Effector memory CD4-positive, alpha-beta T cell (primary cell): ENCODE data around the gene TENM4.

Source experiments
- DNase-seq, 3 donors: peaks; one replicate each; pipeline ENCODE4 v3.0.0-alpha.2; 2020
- H3K27ac ChIP-seq: 2 replicates; pipeline ENCODE4 v1.7.0; 2013; ENCODE audit warnings: mild to moderate bottlenecking, low read length, moderate library complexity; ENCODE audit not compliant: insufficient read depth, poor library complexity, severe bottlenecking
- H3K27me3 ChIP-seq: replicated peaks from 2 replicates; pipeline ENCODE4 v1.7.0; 2013; ENCODE audit warnings: mild to moderate bottlenecking, low read length; ENCODE audit not compliant: insufficient read depth, control insufficient read depth, poor library complexity, severe bottlenecking
- H3K36me3 ChIP-seq: 2 replicates; pipeline ENCODE4 v1.7.0; 2013; ENCODE audit warnings: mild to moderate bottlenecking, low read length, moderate library complexity; ENCODE audit not compliant: control insufficient read depth, insufficient read depth
- H3K4me1 ChIP-seq: 2 replicates; pipeline ENCODE4 v1.7.0; 2013; ENCODE audit warnings: low read length, mild to moderate bottlenecking; ENCODE audit not compliant: control insufficient read depth, insufficient read depth, poor library complexity, severe bottlenecking
- H3K4me3 ChIP-seq: 2 replicates; pipeline ENCODE4 v1.7.0; 2013; ENCODE audit warnings: low read length, low read depth, mild to moderate bottlenecking; ENCODE audit not compliant: insufficient read depth, poor library complexity, severe bottlenecking
- H3K9me3 ChIP-seq: 2 replicates; pipeline ENCODE4 v1.7.0; 2013; ENCODE audit warnings: mild to moderate bottlenecking, low read length, moderate library complexity; ENCODE audit not compliant: control insufficient read depth

The TENM4 gene

DNA sequence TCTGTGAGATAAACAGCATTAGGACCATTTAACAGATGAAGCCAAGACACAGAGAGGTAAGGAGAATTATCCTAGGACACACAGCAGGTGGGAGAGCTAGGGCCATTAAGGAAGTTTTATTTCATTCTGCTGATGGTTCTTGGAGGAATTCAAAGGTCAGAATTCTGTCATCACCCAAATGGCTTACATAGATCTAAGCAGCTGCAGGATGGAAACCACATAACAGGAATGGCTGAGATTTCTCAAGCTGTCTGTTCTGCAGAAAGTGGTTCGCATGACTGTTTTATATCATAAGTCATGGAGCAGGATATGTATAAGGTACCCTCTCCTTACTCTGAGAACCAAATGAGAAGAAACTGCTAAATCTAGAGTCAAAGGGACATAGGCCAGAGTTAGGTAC lies 702.9 kb downstream of the TENM4 start:
- no peak for DNase-seq
- Histone ChIP-seq H3K27ac (no peak overlapping the region), H3K4me3 (no peak overlapping the region), H3K9me3 (no peaks in the 10 kb centered on the region), H3K27me3 (no peaks in the 10 kb centered on the region), H3K4me1 (no peaks in the 10 kb centered on the region), H3K36me3 (no peaks in the 10 kb centered on the region)

DNA sequence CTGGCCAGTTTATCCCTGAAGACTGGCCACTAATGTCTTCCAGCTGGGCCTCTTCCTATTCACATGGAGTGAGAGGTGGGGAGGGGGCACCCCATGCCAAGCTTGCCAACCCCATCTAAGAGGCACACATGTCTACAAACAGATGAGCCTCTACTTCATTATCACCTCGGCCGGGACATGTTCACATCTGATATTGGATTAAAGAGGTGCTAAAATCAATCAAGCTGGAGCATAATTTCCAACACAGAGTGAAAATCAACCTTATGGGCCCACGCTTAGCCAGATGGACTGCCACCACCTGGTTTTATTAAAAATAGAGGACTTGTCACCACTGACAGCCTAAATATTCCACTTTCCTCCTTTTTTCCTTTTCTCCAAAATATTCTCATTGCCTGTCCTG lies 703.5 kb downstream of the TENM4 start:
- no peaks in the 10 kb centered on the region for H3K4me1 ChIP-seq
- H3K9me3 ChIP-seq = no peaks in the 10 kb centered on the region
- H3K27ac ChIP-seq = no peak overlapping the region
- no peaks in the 10 kb centered on the region for H3K27me3 ChIP-seq
- no peaks in the 10 kb centered on the region for H3K36me3 ChIP-seq
- H3K4me3 ChIP-seq = no peak overlapping the region
- no peak for DNase-seq

DNA sequence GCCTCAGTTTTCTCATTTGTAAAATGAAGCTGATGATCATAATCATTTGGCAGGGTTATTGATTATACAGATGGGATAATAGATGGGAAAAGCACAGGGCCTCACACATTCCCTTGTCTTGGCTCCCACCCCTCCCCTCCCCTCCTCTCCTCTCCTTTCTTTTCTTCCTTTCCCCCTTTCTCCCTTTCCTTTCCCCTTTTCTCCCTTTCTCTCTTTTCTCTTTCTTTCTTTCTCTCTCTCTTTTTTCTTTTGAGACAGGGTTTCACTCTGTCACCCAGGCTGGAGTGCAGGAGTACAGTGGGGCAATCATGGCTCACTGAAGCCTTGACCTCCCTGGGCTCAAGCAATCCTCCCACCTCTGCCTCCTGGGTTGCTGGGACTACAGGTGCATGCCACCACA lies 705.1 kb downstream of the TENM4 start:
- no peak for DNase-seq
- no peaks in the 10 kb centered on the region for H3K27me3 ChIP-seq
- H3K9me3 ChIP-seq = no peaks in the 10 kb centered on the region
- no peaks in the 10 kb centered on the region for H3K4me1 ChIP-seq
- H3K27ac ChIP-seq = no peak overlapping the region
- H3K36me3 ChIP-seq = no peaks in the 10 kb centered on the region
- H3K4me3 ChIP-seq = no peak overlapping the region

DNA sequence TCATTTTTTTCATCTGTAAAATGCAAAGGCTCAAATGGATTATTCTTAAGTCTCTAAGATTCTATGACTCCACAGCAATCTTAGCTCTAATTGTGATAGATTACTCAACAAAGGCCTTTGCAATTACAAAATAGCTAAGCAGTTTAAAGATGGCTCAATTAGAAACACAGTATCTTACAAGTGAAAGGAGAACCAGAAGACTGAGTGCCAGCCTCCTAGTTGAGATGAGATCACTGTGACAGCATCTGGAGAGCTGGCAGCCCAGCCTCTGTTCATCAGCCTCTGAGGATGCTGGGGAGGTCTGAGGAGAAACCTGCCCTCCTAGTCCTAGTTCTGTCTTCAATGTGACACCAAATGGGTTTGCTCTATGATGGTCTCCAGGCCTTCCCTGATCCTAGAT lies 707.8 kb downstream of the TENM4 start:
- Histone ChIP-seq H3K4me3 (no peak overlapping the region), H3K9me3 (no peaks in the 10 kb centered on the region), H3K27me3 (no peaks in the 10 kb centered on the region), H3K27ac (no peak overlapping the region), H3K36me3 (no peaks in the 10 kb centered on the region), H3K4me1 (no peaks in the 10 kb centered on the region)
- no peak for DNase-seq

DNA sequence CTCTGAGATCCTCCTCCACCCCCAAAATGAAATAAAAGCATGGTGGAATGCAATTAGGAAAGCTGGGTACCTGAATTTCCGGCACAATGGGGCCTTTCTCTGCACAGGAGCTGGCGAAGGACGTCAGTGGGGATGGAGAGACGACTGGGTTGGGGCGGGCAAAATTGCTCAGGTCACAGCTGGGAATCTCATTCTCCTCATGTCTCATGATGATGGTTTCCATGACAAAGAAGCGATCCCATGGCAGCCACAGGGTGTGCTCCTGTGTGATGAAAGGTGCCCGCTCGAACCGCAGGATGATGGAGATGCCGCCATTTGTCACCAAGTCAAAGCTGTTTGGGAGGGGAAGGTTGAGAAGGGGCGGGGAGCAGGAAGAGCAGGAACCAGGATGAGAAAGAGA lies 708.6 kb downstream of the TENM4 start:
- Histone ChIP-seq H3K27me3 (no peaks in the 10 kb centered on the region), H3K4me1 (no peaks in the 10 kb centered on the region)
- no peak for DNase-seq

DNA sequence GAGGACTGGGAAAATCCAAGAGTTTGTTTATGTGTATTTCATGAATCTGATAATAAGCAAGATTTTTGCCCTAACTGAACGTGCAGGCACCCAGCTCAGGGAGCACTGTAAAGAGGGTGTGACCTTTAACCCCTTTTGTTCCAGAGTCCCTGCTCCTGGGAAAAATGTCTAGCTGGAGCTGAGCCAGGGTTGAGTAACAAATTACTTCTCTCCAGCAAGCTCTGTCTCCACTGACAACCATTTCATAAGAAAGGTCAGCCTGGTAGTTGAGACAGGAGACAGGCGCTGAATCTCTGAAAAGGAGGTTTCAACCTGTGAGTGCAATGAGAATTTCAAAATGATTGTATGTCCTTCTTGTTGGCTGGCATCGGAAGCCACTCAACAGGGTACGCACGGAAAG lies 709.8 kb downstream of the TENM4 start:
- H3K27me3 ChIP-seq = no peaks in the 10 kb centered on the region
- no peaks in the 10 kb centered on the region for H3K4me1 ChIP-seq
- H3K4me3 ChIP-seq = no peak overlapping the region
- no peak for DNase-seq
- no peak overlapping the region for H3K27ac ChIP-seq
- H3K36me3 ChIP-seq = no peaks in the 10 kb centered on the region
- no peaks in the 10 kb centered on the region for H3K9me3 ChIP-seq

More for the DNA sequence above, 708.6 kb downstream of the TENM4 start:
- Histone ChIP-seq H3K4me3 (no peak overlapping the region), H3K36me3 (no peaks in the 10 kb centered on the region), H3K9me3 (no peaks in the 10 kb centered on the region), H3K27ac (no peak overlapping the region)

DNA sequence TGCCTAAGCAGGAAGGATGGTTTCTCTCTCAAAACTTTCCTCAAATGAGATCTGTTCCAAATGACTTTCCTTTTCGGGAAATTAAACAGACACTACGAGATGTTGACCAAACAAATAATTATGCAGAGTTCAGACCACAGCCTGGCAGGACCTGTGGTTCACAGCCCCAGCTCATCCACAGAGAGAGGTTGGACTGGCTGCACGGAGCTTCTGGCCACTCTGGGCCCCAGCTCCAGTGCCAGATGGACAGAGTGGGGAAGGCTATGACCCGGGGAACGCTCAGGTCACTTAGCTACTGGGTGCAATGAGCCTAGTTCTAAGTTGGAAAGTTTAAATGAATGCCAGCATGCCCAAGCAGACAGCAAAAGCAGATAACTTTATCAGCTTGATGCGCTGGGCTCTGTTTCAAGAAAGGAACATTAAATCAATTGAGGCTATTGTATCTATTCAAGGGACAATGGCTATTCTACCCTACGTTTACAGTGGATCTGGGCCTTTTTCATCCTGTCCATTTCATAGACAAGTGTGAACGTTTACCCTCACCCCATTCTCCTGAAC lies 710.5 kb downstream of the TENM4 start:
- no peaks in the 10 kb centered on the region for H3K36me3 ChIP-seq
- no peak for DNase-seq
- no peaks in the 10 kb centered on the region for H3K9me3 ChIP-seq
- no peaks in the 10 kb centered on the region for H3K4me1 ChIP-seq
- no peaks in the 10 kb centered on the region for H3K27me3 ChIP-seq
- no peak overlapping the region for H3K27ac ChIP-seq
- H3K4me3 ChIP-seq = no peak overlapping the region

DNA sequence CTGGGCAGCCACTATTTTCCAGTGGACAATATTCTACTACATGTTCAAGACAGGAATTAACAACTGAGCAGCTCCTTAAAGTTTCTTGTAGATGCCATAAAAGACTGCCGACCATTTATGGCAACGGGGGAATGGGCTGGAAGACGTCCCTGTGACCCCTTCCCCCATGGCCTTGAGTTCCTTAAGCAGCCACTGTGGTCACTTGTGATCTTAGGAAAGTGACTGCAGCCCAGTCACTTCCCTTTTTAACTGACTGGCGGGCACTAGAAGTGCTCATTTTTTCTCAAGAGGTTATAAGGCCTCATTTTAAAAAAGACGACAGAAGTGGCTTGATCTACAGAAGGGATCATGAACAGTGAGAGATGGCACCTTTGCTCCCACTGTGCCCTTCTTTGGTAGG lies 713.0 kb downstream of the TENM4 start:
- no peaks in the 10 kb centered on the region for H3K27me3 ChIP-seq
- H3K27ac ChIP-seq = no peak overlapping the region
- no peak overlapping the region for H3K4me3 ChIP-seq
- H3K9me3 ChIP-seq = no peaks in the 10 kb centered on the region
- no peaks in the 10 kb centered on the region for H3K4me1 ChIP-seq
- no peaks in the 10 kb centered on the region for H3K36me3 ChIP-seq
- DNase-seq = no peak

DNA sequence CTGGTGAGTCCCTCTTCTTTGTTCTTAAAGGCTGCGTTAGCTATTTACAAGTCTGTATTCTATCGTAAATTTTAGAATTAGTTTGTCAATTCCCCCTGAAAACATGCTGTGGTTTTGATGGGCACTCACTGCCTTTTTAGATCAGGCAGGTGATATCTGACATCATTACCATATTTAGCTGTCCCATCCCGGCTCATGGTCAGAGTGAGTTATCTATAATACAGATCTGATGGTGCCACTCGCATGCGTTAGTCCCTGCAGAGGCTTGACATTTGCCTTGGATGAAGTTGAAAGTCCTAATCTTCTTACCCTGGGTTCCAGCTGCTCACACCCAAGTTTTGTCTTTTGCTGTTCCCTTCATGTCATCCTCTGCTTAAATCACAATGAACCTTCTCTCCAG lies 715.6 kb downstream of the TENM4 start:
- Histone ChIP-seq H3K27me3 (no peaks in the 10 kb centered on the region), H3K4me1 (no peaks in the 10 kb centered on the region), H3K36me3 (no peaks in the 10 kb centered on the region), H3K27ac (no peak overlapping the region), H3K4me3 (no peak overlapping the region), H3K9me3 (no peaks in the 10 kb centered on the region)
- DNase-seq = no peak

DNA sequence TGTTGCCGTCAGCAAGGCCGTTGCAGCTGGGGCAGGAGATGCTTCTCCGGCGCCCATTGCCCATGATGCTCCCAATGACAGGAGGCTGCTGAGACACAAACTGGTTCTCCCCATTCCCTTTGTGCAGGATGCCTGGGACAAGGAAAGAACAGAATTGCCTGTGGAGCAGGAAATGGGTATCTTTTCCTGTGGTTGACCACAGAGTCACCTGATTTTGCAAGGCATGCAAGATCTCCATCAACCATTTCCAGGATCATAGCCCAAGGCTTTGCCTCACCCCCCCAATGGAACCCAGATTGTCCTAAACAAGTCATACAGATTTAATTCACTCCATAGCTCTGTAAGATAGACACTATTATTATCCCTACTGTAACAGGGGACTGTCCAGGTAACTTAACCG lies 718.0 kb downstream of the TENM4 start:
- no peaks in the 10 kb centered on the region for H3K9me3 ChIP-seq
- H3K27me3 ChIP-seq = no peaks in the 10 kb centered on the region
- no peaks in the 10 kb centered on the region for H3K36me3 ChIP-seq
- no peak overlapping the region for H3K27ac ChIP-seq
- H3K4me1 ChIP-seq = no peaks in the 10 kb centered on the region
- no peak for DNase-seq
- H3K4me3 ChIP-seq = no peak overlapping the region
